H1 (cell line): Measurements from ENCODE around the gene CADPS. TPM values are rescaled to one million over a fixed set of nuclear protein-coding genes. Genes with fewer than 3 reads are reported as not detected.
A peak's percentile ranks its signal among the peaks of the same experiment; 100 is the strongest.

Source experiments
- CTCF ChIA-PET: fragments of 300-600 bp; sonication (Branson Sonifier 250); formaldehyde crosslinking; loops from one replicate; lab custom pipeline; 2021; ENCODE audit not compliant: partially characterized antibody; lab: Charles Lee
- POLR2A ChIA-PET: fragments of 300-600 bp; sonication (Branson Sonifier 250); formaldehyde crosslinking; loops from one replicate; lab custom pipeline; 2021; ENCODE audit warnings: inconsistent platforms; ENCODE audit not compliant: partially characterized antibody; lab: Charles Lee
- DNase-seq, 2 experiments: peaks; one replicate each; pipeline versions ENCODE4 v3.0.0 to v3.0.0-alpha.2; 2010 to 2022; ENCODE audit warnings: low spot score in 2 of 2, low read depth in 1 of 2, mixed read lengths in 1 of 2
- FAIRE-seq: peaks from 2 replicates; lab custom pipeline; 2011; peaks lifted over from hg19 to GRCh38; lab: Jason Lieb, UNC
- H2AFZ ChIP-seq: 2 replicates; pipeline ENCODE4 v1.8.1; 2012; ENCODE audit warnings: low read length, inconsistent platforms
- H2AK5ac ChIP-seq: 2 replicates; pipeline ENCODE4 v1.6.1; 2013; ENCODE audit warnings: low read depth, low read length
- H2BK120ac ChIP-seq: replicated peaks from 2 replicates; pipeline ENCODE3; 2013; ENCODE audit warnings: low read depth, low read length, inconsistent platforms
- H2BK12ac ChIP-seq: 2 replicates; pipeline ENCODE4 v1.6.1; 2013; ENCODE audit warnings: low read depth, low read length
- H2BK15ac ChIP-seq: 2 replicates; pipeline ENCODE4 v1.6.1; 2013; ENCODE audit warnings: low read length
- H2BK20ac ChIP-seq: 2 replicates; pipeline ENCODE4 v1.6.1; 2013; ENCODE audit warnings: low read length
- H2BK5ac ChIP-seq: 2 replicates; pipeline ENCODE4 v1.6.1; 2013; ENCODE audit warnings: low read depth, low read length
- H3K14ac ChIP-seq: 2 replicates; pipeline ENCODE4 v1.6.1; 2013; ENCODE audit warnings: inconsistent platforms; ENCODE audit not compliant: insufficient read length
- H3K18ac ChIP-seq: 2 replicates; pipeline ENCODE4 v1.6.1; 2013; ENCODE audit warnings: low read length; ENCODE audit errors: extremely low read depth
- H3K23ac ChIP-seq: 2 replicates; pipeline ENCODE4 v1.6.1; 2013; ENCODE audit warnings: inconsistent platforms; ENCODE audit not compliant: insufficient read length
- H3K23me2 ChIP-seq: 2 replicates; pipeline ENCODE4 v1.6.1; 2013; ENCODE audit warnings: low read depth, low read length
- H3K27ac ChIP-seq: 2 replicates; pipeline ENCODE4 v1.6.1; 2011; ENCODE audit warnings: low read depth, low read length, inconsistent platforms
- H3K27me3 ChIP-seq, 4 experiments: replicated peaks in 1 of 4; 1 replicate in 1 of 4; 2 replicates in 3 of 4; pipeline versions ENCODE4 v1.6.1 to v1.8.1; 2011 to 2013; ENCODE audit warnings: low read length in 3 of 4, mild to moderate bottlenecking in 3 of 4, inconsistent platforms in 2 of 4, mixed read lengths in 2 of 4, moderate library complexity in 1 of 4; ENCODE audit not compliant: control insufficient read depth in 3 of 4, insufficient read depth in 3 of 4; ENCODE audit errors: extremely low read depth in 1 of 4
- H3K36me3 ChIP-seq, 4 experiments: 2 replicates each; pipeline versions ENCODE4 v1.6.1 to v1.8.1; 2011 to 2013; ENCODE audit warnings: mild to moderate bottlenecking in 4 of 4, low read length in 3 of 4, moderate library complexity in 2 of 4, control low read depth in 1 of 4, inconsistent platforms in 1 of 4; ENCODE audit not compliant: insufficient read depth in 4 of 4, control insufficient read depth in 2 of 4
- H3K4ac ChIP-seq: replicated peaks from 2 replicates; pipeline ENCODE3; 2013; ENCODE audit warnings: low read length, low read depth, mixed read lengths, inconsistent platforms; ENCODE audit not compliant: insufficient read length
- H3K4me1 ChIP-seq, 4 experiments: replicated peaks in 1 of 4; 1 replicate in 1 of 4; 2 replicates in 3 of 4; pipeline versions ENCODE4 v1.6.1 to v1.8.1; 2011 to 2013; ENCODE audit warnings: low read length in 3 of 4, inconsistent platforms in 2 of 4, mixed read lengths in 1 of 4; ENCODE audit not compliant: insufficient read depth in 4 of 4, control insufficient read depth in 3 of 4
- H3K4me2 ChIP-seq, 2 experiments: 2 replicates each; pipeline versions ENCODE4 v1.6.1 to v1.8.1; 2011 to 2013; ENCODE audit warnings: low read depth in 2 of 2, low read length in 2 of 2, control low read depth in 1 of 2, inconsistent platforms in 1 of 2, mild to moderate bottlenecking in 1 of 2; ENCODE audit not compliant: insufficient read depth in 1 of 2
- H3K4me3 ChIP-seq, 4 experiments: fragments of 200-600, 300-600 bp in 1 of 4; sonication (generic), shearing (Covaris generic), sonication (Bioruptor Twin) in 1 of 4; 2 replicates each; pipeline versions ENCODE4 v1.5.1 to v1.8.1; 2011 to 2016; ENCODE audit warnings: low read length in 4 of 4, low read depth in 3 of 4, control low read depth in 2 of 4, inconsistent platforms in 2 of 4, mild to moderate bottlenecking in 2 of 4, mixed read lengths in 1 of 4, moderate library complexity in 1 of 4; ENCODE audit not compliant: insufficient read depth in 2 of 4; ENCODE audit errors: extremely low read depth in 1 of 4
- H3K56ac ChIP-seq: replicated peaks from 2 replicates; pipeline ENCODE3; 2013; ENCODE audit warnings: low read depth, mild to moderate bottlenecking, mixed read lengths, low read length, inconsistent platforms; ENCODE audit not compliant: insufficient read length
- H3K79me1 ChIP-seq: 2 replicates; pipeline ENCODE4 v1.6.1; 2013; ENCODE audit warnings: low read depth, low read length, control low read depth
- H3K79me2 ChIP-seq, 2 experiments: 2 replicates each; pipeline versions ENCODE4 v1.6.1 to v1.8.1; 2012 to 2013; ENCODE audit warnings: low read length in 2 of 2, mild to moderate bottlenecking in 2 of 2, inconsistent platforms in 1 of 2; ENCODE audit not compliant: insufficient read depth in 2 of 2, control insufficient read depth in 1 of 2
- H3K9ac ChIP-seq, 4 experiments: replicated peaks in 1 of 4; 1 replicate in 1 of 4; 2 replicates in 3 of 4; pipeline versions ENCODE4 v1.6.1 to v1.8.1; 2011 to 2013; ENCODE audit warnings: low read depth in 3 of 4, low read length in 3 of 4, control low read depth in 2 of 4, mild to moderate bottlenecking in 2 of 4, moderate library complexity in 2 of 4, inconsistent platforms in 1 of 4; ENCODE audit errors: extremely low read depth in 1 of 4
- H3K9me3 ChIP-seq, 2 experiments: 2 replicates each; pipeline versions ENCODE4 v1.6.1 to v1.8.1; 2012 to 2013; ENCODE audit warnings: mild to moderate bottlenecking in 2 of 2, moderate library complexity in 2 of 2, control low read depth in 1 of 2, inconsistent platforms in 1 of 2, low read depth in 1 of 2, low read length in 1 of 2, mixed read lengths in 1 of 2; ENCODE audit not compliant: insufficient read depth in 2 of 2
- H4K20me1 ChIP-seq, 2 experiments: replicated peaks in 1 of 2; 2 replicates each; pipeline versions ENCODE3 to v1.8.1; 2011 to 2013; ENCODE audit warnings: inconsistent platforms in 2 of 2, low read length in 2 of 2, mild to moderate bottlenecking in 1 of 2; ENCODE audit not compliant: insufficient read depth in 2 of 2, control insufficient read depth in 1 of 2
- H4K5ac ChIP-seq: 2 replicates; pipeline ENCODE4 v1.6.1; 2013; ENCODE audit warnings: low read length, low read depth, mixed read lengths, inconsistent platforms; ENCODE audit not compliant: insufficient read length
- H4K8ac ChIP-seq: 2 replicates; pipeline ENCODE4 v1.8.0; 2013; ENCODE audit warnings: mild to moderate bottlenecking, moderate library complexity, low read length, inconsistent platforms; ENCODE audit not compliant: insufficient read depth; ENCODE audit errors: extremely low read depth
- H4K91ac ChIP-seq: replicated peaks from 2 replicates; pipeline ENCODE3; 2013; ENCODE audit warnings: low read length, mixed read lengths, inconsistent platforms; ENCODE audit not compliant: insufficient read length
- EZH2 ChIP-seq: fragments of 200-600 bp; sonication (generic); IDR thresholded peaks from 2 replicates; pipeline ENCODE4 v1.7.1; 2012; ENCODE audit warnings: low read depth, mild to moderate bottlenecking, moderate library complexity, low read length, inconsistent platforms; ENCODE audit not compliant: severe bottlenecking
- PHF8 ChIP-seq: fragments of 200-600 bp; sonication (generic); conservative IDR thresholded peaks from 2 replicates; pipeline ENCODE4 v1.7.1; 2012; ENCODE audit warnings: low read depth, mild to moderate bottlenecking, inconsistent platforms, low read length, moderate library complexity
- SIN3A ChIP-seq, 2 experiments: IDR thresholded peaks in 1 of 2; conservative IDR thresholded peaks in 1 of 2; 2 replicates each; pipeline ENCODE4 v1.6.1; 2011 to 2012; ENCODE audit warnings: low read length in 2 of 2, improper control_type of control experiment in 1 of 2, low read depth in 1 of 2, mild to moderate bottlenecking in 1 of 2
- WGBS, 2 experiments: shearing (Covaris generic) in 1 of 2; methylation state at CpG; one replicate each; pipeline versions ENCODE4 v1.1.6 to v1.1.7; 2013 to 2015; ENCODE audit warnings: low lambda C conversion rate in 2 of 2, mixed read lengths in 2 of 2, inconsistent platforms in 1 of 2, low coverage in 1 of 2, missing lambda C conversion rate in 1 of 2; ENCODE audit not compliant: insufficient replicate concordance in 2 of 2, insufficient coverage in 1 of 2, insufficient read length in 1 of 2; ENCODE audit errors: extremely low coverage in 1 of 2, missing lambda C conversion rate in 1 of 2; 5-methylcytosine and 5-hydroxymethylcytosine counted together
- polyA plus RNA-seq, 7 experiments: library from polyadenylated mRNA; depleted of rRNA in 3 of 7; stranded (reverse) in 5 of 7; unstranded in 2 of 7; fragments of >200 nt in 5 of 7; fragments of 200-250 nt in 2 of 7; gene quantifications; 1 replicate in 5 of 7; 2 replicates in 1 of 7; 4 replicates in 1 of 7; pipeline versions ENCODE4 v1.2.1 to v1.2.3, GENCODE V29; 2011 to 2013; ENCODE audit warnings: missing spikeins in 2 of 7, mixed read lengths in 2 of 7
- total RNA-seq: library from RNA; stranded (reverse); fragmentation: NEBNext Ultra II Directional; extraction: Animal tissue kit (Norgen Biotek cat#: 25700); gene quantifications from 2 replicates; pipeline ENCODE4 v1.2.1, GENCODE V29; 2021

The CADPS gene
- total and polyA plus RNA-seq, 2 of the 8 experiments (the other 6 are each of a cell fraction or from before 2014, with no cell fraction given), result 7.1 to 10.2 TPM

GRCh38 chr3:62445275-62445674 is 429.9 kb downstream of the CADPS start:
- Histone ChIP-seq H3K14ac (no peak overlapping the region), H4K20me1 (no peaks in the 10 kb centered on the region), H3K4me2 (no peak overlapping the region; a peak in 1 of 4 replicates), H4K8ac (no peak overlapping the region), H2AK5ac (no peak overlapping the region), H2BK120ac (no peak overlapping the region), H2BK5ac (no peak overlapping the region), H3K23me2 (no peaks in the 10 kb centered on the region), H3K56ac (no peak overlapping the region), H3K18ac (no peak overlapping the region; the same call in 1 of the 2 replicates), H3K9ac (no peak overlapping the region), H2BK15ac (no peak overlapping the region), H4K91ac (no peak overlapping the region), H3K79me1 (no peaks in the 10 kb centered on the region), H3K23ac (no peak overlapping the region), H2AFZ (no peak overlapping the region; the same call in 1 of the 2 replicates), H3K27ac (no peak overlapping the region), H3K4me3 (peak overlapping the region in 1 of 4 experiments; percentile 21; a peak in 1 of 8 replicates), H3K27me3 (peaks cover 0 to 2% (median 0%) of the 10 kb centered on the region in 4 experiments; a peak in 2 of 7 replicates), H3K9me3 (no peaks in the 10 kb centered on the region), H3K4ac (no peak overlapping the region), H2BK12ac (no peak overlapping the region)
- peak; percentile 58 for FAIRE-seq
- ChIA-PET POLR2A (interaction anchor here (0.7 kb wide), 1 partner anchor 25 kb away, joined by 3 read pairs; no protein-coding TSS in a partner anchor), CTCF (no interaction called here)
- no peak for DNase-seq
- TF ChIP-seq EZH2, result no peak
- 0 out of 4 replicates have a peak, but pooled peaks of 1 of the 2 experiments have one; percentile 28 for TF ChIP-seq SIN3A (conservative IDR thresholded peaks at IDR 0.05 in 1 of 2, IDR thresholded peaks at IDR 0.05 in 1 of 2; ENCODE audit: low read depth in 1 of 2, low read length in 2 of 2)
- TF ChIP-seq PHF8, result no peak
- TF ChIP-seq, all 59 proteins: peak for 1
- H3K36me3 ChIP-seq, result no peaks in the 10 kb centered on the region
- H4K5ac ChIP-seq, result peak overlapping the region; percentile 70
- WGBS, 2 experiments, result 59% methylated on average over 1 of the region's 1 CpG; no CpG with 5 or more reads in 1 of the 2 experiments
- H3K4me1 ChIP-seq, result peaks cover 0 to 10% (median 3%) of the 10 kb centered on the region in 4 experiments; a peak in 3 of 7 replicates
- no peaks in the 10 kb centered on the region for H3K79me2 ChIP-seq
- no peak overlapping the region for H2BK20ac ChIP-seq
